ENCODE data around the gene HSPBP1. TPM values are rescaled to one million over a fixed set of nuclear protein-coding genes. Genes with fewer than 3 reads are reported as not detected.

Gene HSPBP1
- total RNA-seq, 1 experiment from 2014 or later: 83.4 TPM

DNA sequence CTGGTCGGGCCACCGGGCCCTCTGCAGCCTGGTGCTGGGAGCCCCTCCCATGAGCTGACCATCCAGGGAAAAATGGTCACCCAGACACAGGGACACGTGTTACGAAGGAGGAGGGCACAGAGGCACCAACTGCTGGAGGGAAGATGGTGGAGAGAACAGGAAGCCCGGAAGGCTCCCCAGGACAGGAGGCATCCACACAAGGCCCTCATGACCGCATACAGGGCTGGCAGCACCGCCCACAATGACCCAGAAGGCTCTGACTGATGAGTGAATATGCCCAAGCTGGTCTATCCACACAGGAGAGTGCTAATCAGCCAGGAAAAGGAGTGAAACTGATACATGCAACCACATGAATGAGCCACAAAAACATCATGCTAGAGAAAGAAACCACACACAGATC, 37.4 kb downstream of the HSPBP1 start:
- intact Hi-C loops (cut with micrococcal nuclease; ENCODE audit: unreplicated experiment): no loop called here
- Histone ChIP-seq H3K36me3 (ENCODE audit: insufficient read depth, low read length, poor library complexity, severe bottlenecking) (peaks cover 73% of the 10 kb centered on the region), H3K4me1 (ENCODE audit: insufficient read depth, low read length, poor library complexity, severe bottlenecking) (no peaks in the 10 kb centered on the region), H3K9me3 (ENCODE audit: low read depth, low read length, poor library complexity, severe bottlenecking) (no peaks in the 10 kb centered on the region), H3K4me3 (ENCODE audit: low read depth, low read length, poor library complexity, severe bottlenecking) (no peak overlapping the region), H3K27me3 (replicated peaks; ENCODE audit: insufficient read depth, low read depth, low read length, poor library complexity) (no peaks in the 10 kb centered on the region), H3K27ac (ENCODE audit: low read depth, low read length, poor library complexity, severe bottlenecking) (no peak overlapping the region)
- CTCF ChIA-PET: no interaction called here
- no peak for DNase-seq (ENCODE audit: low spot score)
- TF ChIP-seq EZH2 (IDR thresholded peaks at IDR 0.05; ENCODE audit: borderline replicate concordance, low read depth, low read length, poor library complexity, severe bottlenecking): no peak
- TF ChIP-seq, protein P1, sequence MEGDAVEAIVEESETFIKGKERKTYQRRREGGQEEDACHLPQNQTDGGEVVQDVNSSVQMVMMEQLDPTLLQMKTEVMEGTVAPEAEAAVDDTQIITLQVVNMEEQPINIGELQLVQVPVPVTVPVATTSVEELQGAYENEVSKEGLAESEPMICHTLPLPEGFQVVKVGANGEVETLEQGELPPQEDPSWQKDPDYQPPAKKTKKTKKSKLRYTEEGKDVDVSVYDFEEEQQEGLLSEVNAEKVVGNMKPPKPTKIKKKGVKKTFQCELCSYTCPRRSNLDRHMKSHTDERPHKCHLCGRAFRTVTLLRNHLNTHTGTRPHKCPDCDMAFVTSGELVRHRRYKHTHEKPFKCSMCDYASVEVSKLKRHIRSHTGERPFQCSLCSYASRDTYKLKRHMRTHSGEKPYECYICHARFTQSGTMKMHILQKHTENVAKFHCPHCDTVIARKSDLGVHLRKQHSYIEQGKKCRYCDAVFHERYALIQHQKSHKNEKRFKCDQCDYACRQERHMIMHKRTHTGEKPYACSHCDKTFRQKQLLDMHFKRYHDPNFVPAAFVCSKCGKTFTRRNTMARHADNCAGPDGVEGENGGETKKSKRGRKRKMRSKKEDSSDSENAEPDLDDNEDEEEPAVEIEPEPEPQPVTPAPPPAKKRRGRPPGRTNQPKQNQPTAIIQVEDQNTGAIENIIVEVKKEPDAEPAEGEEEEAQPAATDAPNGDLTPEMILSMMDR (conservative IDR thresholded peaks at IDR 0.05; ENCODE audit: low read depth, low read length): no peak
- no TSS peak for BruUV-seq (replicated peaks)
- POLR2A ChIA-PET (ENCODE audit: low non-redundant PET): no interaction called here

DNA sequence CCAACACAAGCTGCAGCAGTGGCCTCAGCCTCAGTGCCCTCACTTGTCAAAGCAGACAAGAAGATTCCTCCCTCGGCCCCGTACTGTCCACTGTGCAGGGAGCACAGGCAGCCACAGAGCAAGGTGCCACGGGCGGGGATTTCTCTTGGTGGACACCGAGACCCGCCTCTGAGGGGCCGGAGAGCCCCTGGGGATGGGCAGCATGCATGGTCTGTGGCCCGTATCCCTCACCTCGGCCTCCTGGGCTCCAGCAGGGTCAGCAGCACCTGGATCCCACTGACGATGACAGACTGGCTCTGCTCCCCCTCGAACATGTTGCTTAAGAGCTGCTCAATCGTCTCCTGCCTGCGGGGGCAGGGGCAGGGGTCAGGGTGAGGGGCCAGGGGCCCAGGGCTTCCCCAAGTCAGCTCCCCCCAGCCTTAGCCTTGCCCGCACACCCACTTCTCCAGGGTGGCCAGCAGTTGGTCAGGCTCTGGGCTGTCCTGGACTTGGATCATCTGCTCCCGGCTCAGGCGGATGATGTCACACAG, 37.9 kb downstream of the HSPBP1 start:
- ChIA-PET CTCF (no interaction called here), POLR2A (ENCODE audit: low non-redundant PET) (no interaction called here)
- no peaks in the 10 kb centered on the region for H3K4me1 ChIP-seq (ENCODE audit: insufficient read depth, low read length, poor library complexity, severe bottlenecking)
- no peak overlapping the region for H3K27ac ChIP-seq (ENCODE audit: low read depth, low read length, poor library complexity, severe bottlenecking)
- no TSS peak for BruUV-seq (replicated peaks)
- no peak for DNase-seq (ENCODE audit: low spot score)
- H3K27me3 ChIP-seq (replicated peaks; ENCODE audit: insufficient read depth, low read depth, low read length, poor library complexity): no peaks in the 10 kb centered on the region
- H3K9me3 ChIP-seq (ENCODE audit: low read depth, low read length, poor library complexity, severe bottlenecking): no peaks in the 10 kb centered on the region
- no peak overlapping the region for H3K4me3 ChIP-seq (ENCODE audit: low read depth, low read length, poor library complexity, severe bottlenecking)
- no peak for TF ChIP-seq EZH2 (IDR thresholded peaks at IDR 0.05; ENCODE audit: borderline replicate concordance, low read depth, low read length, poor library complexity, severe bottlenecking)
- TF ChIP-seq, protein P1 (conservative IDR thresholded peaks at IDR 0.05; ENCODE audit: low read depth, low read length): no peak
- intact Hi-C loops (cut with micrococcal nuclease; ENCODE audit: unreplicated experiment): no loop called here
- H3K36me3 ChIP-seq (ENCODE audit: insufficient read depth, low read length, poor library complexity, severe bottlenecking): peaks cover 77% of the 10 kb centered on the region

DNA sequence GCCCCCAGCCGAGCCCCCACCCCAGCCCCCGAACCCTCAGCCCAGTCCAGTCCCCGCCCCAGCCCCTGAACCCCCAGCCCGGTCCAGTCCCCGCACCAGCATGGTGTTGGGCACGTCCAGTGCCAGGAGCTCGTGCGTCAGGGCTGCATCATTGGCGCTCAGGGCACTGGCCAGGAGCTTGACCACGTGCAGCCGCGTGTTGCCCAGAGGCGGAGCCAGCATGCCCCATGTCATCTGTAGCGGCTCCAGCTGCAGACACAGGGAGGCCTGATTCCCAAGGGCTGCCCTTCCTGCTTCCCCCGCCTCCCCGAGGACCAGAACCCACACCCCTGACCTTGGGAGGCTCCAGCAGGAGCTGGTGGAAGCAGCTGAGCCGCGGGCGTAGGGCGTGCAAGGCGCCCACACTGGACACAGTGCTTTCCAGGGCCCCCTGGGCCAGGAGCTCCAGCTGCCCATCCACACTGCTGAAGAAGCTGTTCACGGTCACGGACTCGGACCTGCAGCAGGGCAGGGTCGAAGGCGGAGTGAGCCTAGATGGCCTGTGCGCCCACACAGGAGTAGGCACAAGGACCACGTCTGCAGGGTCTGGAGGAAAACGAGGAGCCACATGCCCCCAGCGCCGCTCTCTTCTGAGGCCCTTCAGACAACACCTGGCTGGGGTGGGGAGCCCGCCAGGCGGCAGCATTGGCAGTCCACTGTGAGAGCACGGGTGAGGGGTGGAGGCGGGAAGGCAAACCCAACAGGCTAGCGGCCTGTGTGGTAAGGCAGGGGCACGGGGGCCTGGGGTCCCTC, 38.6 kb downstream of the HSPBP1 start:
- no peak for TF ChIP-seq EZH2 (IDR thresholded peaks at IDR 0.05; ENCODE audit: borderline replicate concordance, low read depth, low read length, poor library complexity, severe bottlenecking)
- TF ChIP-seq, protein P1 (conservative IDR thresholded peaks at IDR 0.05; ENCODE audit: low read depth, low read length): no peak
- H3K4me3 ChIP-seq (ENCODE audit: low read depth, low read length, poor library complexity, severe bottlenecking): no peak overlapping the region
- H3K36me3 ChIP-seq (ENCODE audit: insufficient read depth, low read length, poor library complexity, severe bottlenecking): peaks cover 81% of the 10 kb centered on the region
- no peaks in the 10 kb centered on the region for H3K9me3 ChIP-seq (ENCODE audit: low read depth, low read length, poor library complexity, severe bottlenecking)
- DNase-seq (ENCODE audit: low spot score): no peak
- BruUV-seq (replicated peaks): no TSS peak
- no peaks in the 10 kb centered on the region for H3K4me1 ChIP-seq (ENCODE audit: insufficient read depth, low read length, poor library complexity, severe bottlenecking)
- ChIA-PET POLR2A (ENCODE audit: low non-redundant PET) (no interaction called here), CTCF (interaction anchor here (0.5 kb wide), 1 partner anchor 51 kb away, joined by 4 read pairs; no protein-coding TSS in a partner anchor)
- no peaks in the 10 kb centered on the region for H3K27me3 ChIP-seq (replicated peaks; ENCODE audit: insufficient read depth, low read depth, low read length, poor library complexity)
- intact Hi-C loops (cut with micrococcal nuclease; ENCODE audit: unreplicated experiment): no loop called here
- no peak overlapping the region for H3K27ac ChIP-seq (ENCODE audit: low read depth, low read length, poor library complexity, severe bottlenecking)

Data from A673 (cell line).